HG03280 (cell line): ENCODE data around the gene PDCD4.

ENCODE experiments used
- ATAC-seq: cut with Tn5 transposase; IDR thresholded peaks from one replicate; pipeline ENCODE4 v1.9.1; 2021; ENCODE audit warnings: mild to moderate bottlenecking, moderate library complexity; ENCODE audit not compliant: unreplicated experiment

The PDCD4 gene

GRCh38 chr10:110860576-110861241 lies 11.0 kb upstream of the PDCD4 start:
- ATAC-seq, result peak; percentile 45

- ATAC-seq, result no peak
These were observed 10.3 kb upstream of the PDCD4 start for GRCh38 chr10:110861476-110861875.

GRCh38 chr10:110861930-110862649 lies 9.6 kb upstream of the PDCD4 start:
- no peak for ATAC-seq

GRCh38 chr10:110862961-110863360 lies 8.8 kb upstream of the PDCD4 start:
- ATAC-seq, result no peak

- ATAC-seq, result no peak
These were observed 8.4 kb upstream of the PDCD4 start for GRCh38 chr10:110863361-110863760.

GRCh38 chr10:110863956-110864355 lies 7.8 kb upstream of the PDCD4 start:
- no peak for ATAC-seq

- peak; percentile 68 for ATAC-seq
These were observed 7.0 kb upstream of the PDCD4 start for GRCh38 chr10:110864662-110865140.

GRCh38 chr10:110865186-110865808 lies 6.4 kb upstream of the PDCD4 start:
- no peak for ATAC-seq

GRCh38 chr10:110865809-110866482 lies 5.8 kb upstream of the PDCD4 start:
- ATAC-seq, result no peak

GRCh38 chr10:110867011-110867806 lies 4.5 kb upstream of the PDCD4 start:
- ATAC-seq, result peak; percentile 31

- no peak for ATAC-seq
These were observed 3.8 kb upstream of the PDCD4 start for GRCh38 chr10:110867807-110868465.

GRCh38 chr10:110868981-110869380 lies 2.7 kb upstream of the PDCD4 start:
- no peak for ATAC-seq

GRCh38 chr10:110870823-110871297 lies 868 bp upstream of the PDCD4 start:
- ATAC-seq, result no peak

GRCh38 chr10:110872145-110872983 lies 636 bp downstream of the PDCD4 start:
- ATAC-seq, result peak; percentile 39

GRCh38 chr10:110872984-110873923 lies 1.5 kb downstream of the PDCD4 start:
- ATAC-seq, result no peak

GRCh38 chr10:110873951-110874350 lies 2.2 kb downstream of the PDCD4 start:
- no peak for ATAC-seq

- no peak for ATAC-seq
These were observed 4.3 kb downstream of the PDCD4 start for GRCh38 chr10:110876000-110876399.

GRCh38 chr10:110876788-110877187 lies 5.1 kb downstream of the PDCD4 start:
- ATAC-seq, result no peak
